ENCODE data around the gene CDK16.

CDK16 gene

DNA sequence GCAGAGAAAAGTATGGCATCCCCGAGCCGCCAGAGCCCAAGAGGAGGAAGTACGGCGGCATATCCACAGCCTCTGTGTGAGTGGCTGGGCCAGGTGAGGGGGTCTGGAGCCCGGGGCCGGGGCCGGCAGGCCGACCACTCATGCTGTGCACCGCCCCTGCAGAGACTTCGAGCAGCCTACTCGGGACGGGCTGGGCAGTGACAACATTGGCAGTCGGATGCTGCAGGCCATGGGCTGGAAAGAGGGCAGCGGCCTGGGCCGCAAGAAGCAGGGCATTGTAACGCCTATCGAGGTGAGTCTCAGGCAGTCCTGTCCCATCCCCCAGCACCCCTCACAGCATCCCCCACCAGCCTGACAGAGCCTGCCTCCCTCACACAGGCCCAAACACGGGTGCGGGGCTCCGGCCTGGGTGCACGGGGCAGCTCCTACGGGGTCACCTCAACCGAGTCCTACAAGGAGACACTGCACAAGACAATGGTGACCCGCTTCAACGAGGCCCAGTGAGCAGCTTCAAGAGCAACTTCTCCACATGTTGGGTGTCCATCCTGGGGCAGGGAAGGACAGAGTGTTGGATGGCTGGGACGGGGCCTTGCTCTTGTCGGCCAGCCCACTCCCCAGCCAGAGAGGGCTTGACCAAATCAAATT lies 32.3 kb upstream of the CDK16 start:
- DNase-seq = no peak

DNA sequence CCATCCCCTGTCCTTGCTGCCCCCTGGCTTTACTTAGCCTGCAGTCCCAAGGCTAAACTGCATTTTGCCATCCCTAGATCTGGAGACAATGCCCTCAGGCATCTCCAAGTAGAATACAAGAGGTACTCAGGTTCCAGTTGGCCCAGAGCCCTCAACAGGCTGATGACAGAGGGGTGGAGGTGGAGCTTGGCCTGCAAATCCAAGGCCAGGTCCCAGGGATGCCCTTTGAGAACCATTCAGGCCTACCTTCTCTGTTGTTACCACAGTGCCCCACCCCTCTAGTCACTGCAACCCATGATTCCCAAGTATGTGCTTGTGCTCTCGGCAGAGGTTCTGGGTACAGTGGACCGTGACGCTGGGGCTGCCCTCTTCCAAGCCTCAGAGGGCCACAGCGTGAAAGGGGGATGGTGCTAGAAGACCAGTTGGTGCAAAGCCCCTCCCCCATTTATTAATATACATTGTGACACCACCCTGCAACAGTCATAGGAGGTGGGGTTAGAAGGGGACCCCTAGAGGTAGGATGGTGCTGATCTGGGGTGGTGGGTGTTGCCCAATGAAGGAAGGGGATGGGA lies 31.3 kb upstream of the CDK16 start:
- no peak for DNase-seq

DNA sequence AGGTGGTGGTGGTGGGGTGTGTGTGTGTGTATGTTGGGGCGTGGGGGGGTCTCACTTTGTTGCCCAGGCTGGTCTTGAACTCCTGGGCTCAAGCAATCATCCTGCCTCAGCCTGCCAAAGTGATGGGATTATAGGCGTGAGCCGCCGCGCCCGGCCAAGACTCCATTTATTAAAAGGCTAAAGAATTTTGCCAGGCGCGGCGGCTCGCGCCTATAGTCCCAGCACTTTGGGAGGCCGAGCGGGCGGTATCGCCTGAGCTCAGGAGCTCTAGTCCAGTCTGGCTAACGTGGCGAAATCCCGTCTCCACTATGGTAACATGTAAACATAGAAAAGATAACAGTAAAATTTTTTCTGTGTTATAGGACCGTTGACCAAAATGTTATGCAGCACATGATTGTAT lies 28.6 kb upstream of the CDK16 start:
- no peak for DNase-seq

DNA sequence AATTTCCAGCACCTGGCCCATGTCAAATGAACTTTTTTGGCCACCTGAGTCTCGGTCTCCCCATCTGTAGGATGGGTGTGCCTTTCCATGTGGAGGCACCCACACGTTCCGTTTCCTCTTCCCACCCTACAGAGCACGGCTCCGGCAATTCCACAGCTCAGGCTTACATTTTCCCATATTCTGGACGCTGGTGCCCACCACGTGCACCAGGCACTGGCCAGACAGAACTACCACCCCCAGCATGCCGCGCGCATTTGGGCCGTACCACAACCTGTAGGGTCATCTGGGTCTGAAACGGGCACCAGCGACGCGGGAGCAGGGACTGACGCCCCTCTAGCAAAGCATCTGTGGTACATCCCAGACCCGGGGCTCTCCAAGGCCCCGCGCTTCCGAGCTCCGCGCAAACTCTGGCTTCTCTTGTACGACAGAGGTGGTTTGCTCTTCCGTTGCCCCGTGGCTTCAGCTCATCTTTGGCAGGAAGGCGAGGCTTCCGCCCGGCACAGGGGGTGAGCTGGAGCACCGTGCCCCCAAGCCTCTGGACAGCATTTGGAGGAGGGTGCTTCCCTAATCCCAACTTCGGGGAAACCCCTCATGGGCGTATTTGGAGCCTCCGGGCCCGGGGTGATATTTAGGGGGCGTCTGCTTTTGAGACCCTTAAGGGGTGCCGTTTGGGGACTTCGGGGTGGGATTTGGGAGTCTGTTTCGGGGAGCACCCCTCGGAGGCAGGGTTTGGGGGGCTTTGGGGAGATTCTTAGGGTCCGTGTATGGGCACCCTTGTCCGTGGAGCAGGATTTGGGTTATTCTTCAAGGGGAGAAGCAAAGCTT lies 27.8 kb upstream of the CDK16 start:
- peak; percentile 75 to 80 for DNase-seq

DNA sequence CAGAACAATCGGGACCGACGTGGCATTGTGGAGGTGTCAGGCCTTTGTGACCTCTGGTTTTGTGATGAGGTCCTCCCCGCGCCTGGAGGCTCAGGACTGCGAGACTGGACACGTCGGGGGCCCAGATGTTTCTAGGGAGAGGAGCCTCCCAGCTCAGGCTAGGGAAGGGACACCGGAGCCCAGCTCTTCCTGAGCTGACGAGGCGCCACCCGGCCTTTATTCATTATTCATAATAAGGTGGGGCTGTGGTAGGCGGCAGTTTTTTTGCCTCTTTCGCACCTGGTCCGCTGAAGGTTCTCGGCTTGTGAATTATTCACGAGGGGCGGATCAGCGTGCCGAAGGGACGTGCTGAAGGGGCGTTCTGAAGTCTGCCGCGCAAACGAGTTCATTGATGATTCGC lies 27.1 kb upstream of the CDK16 start:
- DNase-seq = peak; percentile 49 to 55

DNA sequence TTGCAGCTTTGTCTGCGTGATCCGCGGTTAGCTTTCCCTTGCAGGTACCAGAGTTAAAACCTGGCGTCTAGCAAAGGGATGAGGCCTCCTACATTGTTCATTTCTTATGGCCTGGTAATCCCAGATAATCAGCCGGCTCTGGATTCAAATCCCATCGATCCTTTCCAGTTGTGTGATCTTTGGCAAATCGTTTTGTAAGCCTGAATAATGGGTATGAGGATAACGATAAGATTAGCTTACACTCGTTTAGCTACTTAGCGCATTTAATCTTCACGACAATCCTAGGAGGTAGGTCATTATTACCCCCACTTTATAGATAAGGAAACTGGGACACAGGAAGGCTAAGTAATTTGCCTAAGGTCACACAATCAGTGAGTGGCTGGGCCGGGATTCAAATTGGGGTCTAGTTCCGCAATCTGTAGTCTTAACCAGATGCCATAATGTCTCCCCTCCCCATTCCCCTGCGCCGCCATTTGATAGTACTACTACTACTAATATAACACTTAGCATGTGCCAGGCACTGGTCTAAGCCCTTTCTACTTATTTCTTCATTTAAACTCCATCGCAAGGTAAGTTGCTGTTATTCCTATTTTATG lies 26.6 kb upstream of the CDK16 start:
- no peak for DNase-seq

DNA sequence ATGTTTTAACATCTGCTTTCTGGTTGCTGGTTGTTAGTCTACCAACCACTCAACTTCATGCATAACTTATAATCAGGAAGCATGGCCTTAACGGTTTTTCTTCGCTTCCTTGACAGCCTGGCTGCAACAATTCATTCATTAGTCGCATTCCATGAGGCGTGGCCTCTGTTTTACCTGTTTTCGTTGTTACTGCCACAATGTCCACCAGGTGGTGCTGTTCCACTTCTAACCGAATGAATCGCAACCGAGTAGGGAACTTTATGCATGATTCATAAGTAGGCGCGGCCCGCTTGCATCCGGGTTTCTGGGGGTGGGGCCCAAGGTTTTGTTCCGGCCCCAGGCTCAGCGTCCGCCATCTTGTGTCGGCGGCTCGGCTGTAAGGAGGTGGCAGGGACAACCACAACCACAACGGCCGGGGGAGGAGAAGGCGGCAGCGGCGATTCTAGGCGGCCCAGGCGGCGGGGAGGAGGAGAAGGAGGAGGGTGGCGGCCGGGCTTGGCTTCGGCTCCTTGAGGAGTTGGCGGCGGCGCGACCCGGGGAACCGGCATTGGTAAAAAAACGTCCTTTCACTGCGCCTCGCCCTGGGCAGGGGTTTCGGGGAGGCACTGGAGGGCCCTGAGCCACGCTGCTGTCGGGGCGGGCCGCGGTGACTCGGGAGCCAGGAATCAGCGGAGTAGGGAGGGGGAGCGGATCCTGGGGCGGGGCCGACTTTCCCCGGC lies 24.8 kb upstream of the CDK16 start, which contains the start of gene UBA1:
Gene UBA1 (plus strand): TSS at position 355 of the 719 bp plus-strand sequence. CDS start 4,974 bp downstream, outside the sequence.
- peak; percentile 90 to 99 for DNase-seq

DNA sequence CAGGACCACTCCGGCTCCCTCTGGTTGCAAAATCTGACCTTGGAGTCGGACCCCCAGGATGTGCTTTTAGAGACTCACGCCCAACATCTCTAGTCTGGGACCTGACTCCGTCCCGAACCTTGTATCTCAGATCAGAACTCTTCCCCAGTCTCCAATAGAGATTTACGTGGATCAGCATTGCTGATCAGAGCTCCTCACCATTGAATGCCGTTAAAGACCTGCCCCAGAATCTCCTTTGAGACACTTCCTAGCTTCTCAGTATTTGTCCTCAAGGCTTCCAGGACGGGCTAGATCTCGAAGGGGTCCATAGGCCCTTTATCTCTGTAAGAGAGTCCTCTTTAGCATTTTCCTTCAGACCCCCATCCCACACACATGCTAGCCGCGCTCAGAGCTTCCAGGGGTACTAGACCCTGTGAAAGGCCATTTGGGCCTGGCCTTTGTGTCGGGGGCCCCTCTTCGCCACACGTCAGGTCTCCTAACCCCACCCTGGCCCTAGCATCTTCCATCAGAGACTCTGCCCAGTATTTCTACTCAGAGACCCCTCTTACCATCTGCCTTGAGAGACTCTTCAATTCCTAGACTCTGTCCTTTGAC lies 24.2 kb upstream of the CDK16 start:
- no peak for DNase-seq

DNA sequence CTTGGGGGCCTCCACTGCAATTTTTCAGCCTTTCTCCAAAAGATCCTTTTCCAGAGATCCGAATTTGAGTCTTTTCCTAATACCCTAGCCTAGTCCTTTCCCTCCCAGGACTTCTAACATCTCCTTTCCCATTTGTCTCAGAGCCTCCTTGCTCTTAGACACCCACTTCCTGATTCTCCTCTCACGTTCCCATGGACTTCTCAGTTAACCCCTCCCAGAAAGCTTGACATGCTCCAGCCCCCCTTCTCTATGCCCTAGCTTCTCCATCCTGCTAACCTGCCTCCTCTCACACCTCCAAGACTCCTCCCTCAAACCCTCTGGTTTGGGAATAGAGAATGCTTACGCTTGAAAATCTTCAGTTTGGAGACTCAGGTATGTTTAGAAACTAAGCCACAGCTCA lies 22.4 kb upstream of the CDK16 start:
- DNase-seq = no peak

DNA sequence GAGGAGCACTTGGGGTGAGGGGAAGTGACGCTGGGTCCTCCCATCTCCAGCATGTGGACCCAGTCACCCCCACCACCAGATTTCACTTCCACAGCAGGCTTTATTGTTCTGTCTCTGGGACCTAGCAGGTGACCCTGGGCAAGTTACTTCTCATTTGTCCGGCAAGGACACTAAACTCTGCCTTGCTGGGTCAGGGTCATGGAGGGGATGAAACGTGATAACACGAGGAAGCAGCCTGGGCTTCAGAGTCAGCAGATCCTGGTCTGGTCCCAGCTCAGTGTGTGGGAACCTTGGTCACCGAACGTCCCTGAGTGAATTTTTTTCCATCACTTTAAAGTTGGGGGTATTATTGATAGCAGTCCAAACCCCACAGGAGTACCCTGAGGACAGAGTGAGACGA lies 21.0 kb upstream of the CDK16 start:
- DNase-seq = no peak

DNA sequence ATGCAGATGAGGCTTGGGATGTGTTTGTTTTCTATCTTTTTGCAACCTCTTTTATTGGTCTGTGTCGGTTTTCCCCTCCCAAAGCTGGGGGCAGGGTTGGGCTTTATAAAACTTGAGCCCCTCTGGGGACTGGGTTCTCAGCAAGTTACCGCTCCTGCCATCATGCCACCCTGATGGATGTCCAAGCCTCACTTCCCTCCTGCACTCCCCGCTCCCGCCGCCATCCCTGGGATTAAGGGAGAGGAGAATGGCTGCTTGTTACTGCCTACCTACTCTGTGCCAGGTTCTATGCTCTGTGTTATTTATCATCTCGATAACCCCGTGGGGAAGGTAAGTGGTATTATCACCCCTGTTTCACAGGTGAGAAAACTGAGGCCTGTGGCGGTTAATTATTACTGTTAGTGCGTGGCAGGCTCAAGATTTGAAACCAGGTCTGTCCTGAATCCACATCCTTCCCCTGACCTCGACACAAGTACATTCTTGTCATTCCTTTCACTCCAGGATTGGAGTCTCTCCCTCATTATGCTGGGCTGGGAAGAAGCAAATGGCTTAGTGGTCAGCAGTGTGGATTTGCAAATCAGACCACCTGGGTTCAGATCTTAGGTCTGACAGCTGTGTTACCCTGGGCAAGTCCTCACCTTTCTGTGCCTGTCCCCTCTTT lies 20.3 kb upstream of the CDK16 start:
- no peak for DNase-seq

DNA sequence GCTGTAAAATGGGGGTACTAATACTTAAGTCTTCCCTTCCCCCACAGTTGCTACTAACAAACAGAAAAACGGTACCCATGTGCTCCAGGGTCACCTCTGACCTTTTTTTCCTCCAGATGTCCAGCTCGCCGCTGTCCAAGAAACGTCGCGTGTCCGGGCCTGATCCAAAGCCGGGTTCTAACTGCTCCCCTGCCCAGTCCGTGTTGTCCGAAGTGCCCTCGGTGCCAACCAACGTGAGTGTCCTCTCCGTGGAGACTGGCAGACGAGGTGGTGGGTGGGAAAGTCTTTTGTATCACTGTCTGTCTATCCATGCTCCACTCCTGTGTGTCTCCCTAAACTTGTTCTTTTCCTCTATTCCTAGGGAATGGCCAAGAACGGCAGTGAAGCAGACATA lies 19.8 kb upstream of the CDK16 start:
- DNase-seq = no peak

DNA sequence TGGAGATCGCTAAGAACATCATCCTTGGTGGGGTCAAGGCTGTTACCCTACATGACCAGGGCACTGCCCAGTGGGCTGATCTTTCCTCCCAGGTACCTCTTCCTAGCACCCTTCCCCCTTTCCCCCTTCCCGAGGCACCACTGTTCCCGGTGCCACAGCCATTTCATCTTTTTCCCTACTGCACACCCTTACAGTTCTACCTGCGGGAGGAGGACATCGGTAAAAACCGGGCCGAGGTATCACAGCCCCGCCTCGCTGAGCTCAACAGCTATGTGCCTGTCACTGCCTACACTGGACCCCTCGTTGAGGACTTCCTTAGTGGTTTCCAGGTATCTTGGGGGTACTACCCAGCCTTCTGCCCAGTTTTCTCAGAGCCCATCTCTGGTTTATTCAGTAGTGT lies 19.2 kb upstream of the CDK16 start:
- no peak for DNase-seq

DNA sequence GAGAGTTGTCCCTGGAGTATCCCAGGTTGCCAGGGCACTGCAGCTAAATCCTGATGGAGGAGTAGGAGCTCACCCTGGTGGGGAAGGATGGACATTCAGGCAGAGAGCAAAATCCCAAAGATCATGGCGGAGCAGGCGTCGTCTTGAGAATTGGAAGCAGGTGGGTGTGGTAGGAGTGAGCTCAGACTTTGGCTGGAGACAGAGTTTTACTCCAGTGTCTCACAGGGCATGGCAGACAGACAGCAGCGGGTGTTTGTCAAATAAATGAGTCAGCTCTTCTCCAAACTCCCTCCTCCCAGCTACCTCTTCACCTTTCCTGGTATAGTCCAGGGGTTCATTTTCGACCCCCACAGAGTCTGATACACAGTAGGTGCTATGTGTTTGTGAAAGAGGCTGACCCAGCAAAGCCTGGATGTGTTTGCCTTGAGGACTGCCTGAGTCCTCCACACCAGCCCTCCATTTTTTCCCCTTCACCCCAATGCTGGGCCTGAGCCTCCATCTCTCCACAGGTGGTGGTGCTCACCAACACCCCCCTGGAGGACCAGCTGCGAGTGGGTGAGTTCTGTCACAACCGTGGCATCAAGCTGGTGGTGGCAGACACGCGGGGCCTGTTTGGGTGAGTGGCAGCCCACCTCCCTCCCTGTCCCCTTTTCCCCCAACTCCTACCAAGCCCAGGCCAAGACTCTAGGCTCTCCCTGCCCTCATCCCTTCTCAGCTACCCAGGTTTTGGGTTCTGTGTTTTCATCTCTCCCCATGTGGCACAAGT lies 17.9 kb upstream of the CDK16 start:
- no peak for DNase-seq

DNA sequence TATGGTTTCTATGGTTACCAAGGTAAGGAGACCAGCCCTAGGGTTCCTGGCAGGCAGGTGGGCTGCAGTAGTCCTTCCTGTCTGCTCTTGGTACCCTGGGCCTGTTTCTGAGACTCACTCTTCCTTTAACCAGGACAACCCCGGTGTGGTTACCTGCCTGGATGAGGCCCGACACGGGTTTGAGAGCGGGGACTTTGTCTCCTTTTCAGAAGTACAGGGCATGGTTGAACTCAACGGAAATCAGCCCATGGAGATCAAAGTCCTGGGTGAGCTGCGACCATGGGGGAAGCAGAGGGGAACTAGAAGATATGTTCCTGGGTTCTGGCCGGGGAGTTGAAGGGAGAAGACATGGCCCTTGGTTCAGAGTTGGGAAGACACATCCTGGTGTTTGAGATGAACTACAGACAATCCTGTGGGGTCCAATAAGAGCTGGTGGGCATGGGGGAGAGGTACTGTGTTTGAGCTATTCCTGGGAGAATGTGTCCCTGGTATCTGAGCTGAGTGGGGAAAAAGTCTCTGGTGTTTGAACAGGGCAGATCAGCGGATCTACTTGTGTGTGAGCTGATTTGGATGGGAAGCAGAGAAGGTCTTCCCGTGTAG lies 17.0 kb upstream of the CDK16 start:
- no peak for DNase-seq

DNA sequence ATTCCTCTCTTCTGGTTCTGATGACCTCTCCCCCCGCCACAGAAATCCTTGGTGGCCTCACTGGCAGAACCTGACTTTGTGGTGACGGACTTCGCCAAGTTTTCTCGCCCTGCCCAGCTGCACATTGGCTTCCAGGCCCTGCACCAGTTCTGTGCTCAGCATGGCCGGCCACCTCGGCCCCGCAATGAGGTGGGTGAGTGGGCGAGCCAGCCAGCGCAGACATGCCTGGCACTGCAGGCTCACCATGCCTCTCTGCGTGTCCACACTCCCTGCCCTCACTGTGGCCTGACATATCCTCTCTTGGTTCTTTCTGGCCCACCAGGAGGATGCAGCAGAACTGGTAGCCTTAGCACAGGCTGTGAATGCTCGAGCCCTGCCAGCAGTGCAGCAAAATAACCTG lies 16.2 kb upstream of the CDK16 start:
- DNase-seq = no peak

DNA sequence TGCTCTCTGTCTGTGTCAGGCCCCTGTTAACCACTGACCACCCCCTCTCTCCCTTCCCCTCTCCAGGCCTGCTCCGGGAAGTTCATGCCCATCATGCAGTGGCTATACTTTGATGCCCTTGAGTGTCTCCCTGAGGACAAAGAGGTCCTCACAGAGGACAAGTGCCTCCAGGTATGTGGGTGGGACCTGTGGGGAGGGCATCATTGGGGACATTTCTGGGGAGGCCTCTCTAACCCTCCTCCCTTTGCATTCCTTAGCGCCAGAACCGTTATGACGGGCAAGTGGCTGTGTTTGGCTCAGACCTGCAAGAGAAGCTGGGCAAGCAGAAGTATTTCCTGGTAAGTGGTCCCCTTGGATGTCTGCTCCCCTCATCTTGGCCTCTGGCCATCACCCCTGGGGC lies 15.6 kb upstream of the CDK16 start:
- DNase-seq = no peak

DNA sequence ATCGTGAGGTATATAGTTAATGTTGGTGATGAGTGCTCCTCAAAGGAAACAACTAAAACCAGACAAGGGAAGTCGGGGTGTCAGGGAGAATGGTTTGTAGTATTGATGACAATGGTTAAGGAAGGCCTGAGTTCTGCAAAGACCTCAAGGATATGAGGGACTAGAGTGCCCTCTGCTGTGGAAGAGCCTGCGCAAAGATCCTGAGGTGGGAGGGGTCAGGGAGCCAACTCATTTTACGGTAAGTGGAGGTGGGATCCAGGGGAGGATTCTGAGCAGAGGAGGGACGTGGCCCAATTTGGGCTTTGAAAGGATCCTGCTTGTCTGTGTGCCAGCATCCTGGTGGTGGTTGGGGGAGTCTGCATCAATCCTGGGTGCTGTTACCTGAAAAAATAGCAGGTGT lies 13.5 kb upstream of the CDK16 start:
- DNase-seq = no peak

DNA sequence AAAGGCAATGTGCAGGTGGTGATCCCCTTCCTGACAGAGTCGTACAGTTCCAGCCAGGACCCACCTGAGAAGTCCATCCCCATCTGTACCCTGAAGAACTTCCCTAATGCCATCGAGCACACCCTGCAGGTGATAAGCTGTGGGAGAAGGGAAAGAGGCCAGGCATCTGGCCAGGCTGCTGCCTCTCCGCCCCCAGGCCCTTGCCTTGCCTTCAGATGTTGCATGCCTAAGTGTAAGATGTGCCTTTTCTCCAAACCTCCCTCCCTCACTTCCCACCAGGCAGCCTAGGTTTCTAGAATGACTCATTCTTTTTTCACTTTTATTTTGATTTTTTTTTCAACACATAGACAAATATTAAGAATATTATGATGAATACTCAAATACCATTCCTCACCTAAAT lies 12.2 kb upstream of the CDK16 start:
- DNase-seq = no peak

DNA sequence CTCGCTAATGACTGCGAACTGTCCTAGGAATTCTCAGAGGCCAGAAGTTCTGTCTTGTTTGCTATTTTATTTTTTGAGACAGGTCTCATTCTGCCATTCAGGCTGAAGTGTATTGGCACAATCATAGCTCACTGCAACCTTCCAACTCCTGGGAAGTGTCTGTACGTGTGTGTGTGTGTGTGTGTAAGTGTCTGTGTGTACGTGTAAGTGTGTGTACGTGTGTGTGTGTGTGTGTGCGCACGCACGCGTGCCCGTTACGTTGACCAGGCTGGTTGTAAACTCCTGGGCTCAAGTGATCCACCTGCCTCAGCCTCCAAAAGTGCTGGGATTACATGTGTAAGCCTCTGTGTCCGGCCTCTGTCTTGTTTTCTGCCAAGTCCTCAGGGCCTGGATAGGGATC lies 10.4 kb upstream of the CDK16 start:
- DNase-seq = no peak
